A673 (cell line): ENCODE data around the gene ZFAND2A.

Experiments
- CTCF ChIP-seq: fragments of 300-800, 200-600 bp; sonication (generic); conservative IDR thresholded peaks from 2 replicates; pipeline ENCODE4 v1.5.1; 2017; ENCODE audit warnings: low read depth, mild to moderate bottlenecking, antibody characterized with exemption, low read length, moderate library complexity, mixed read lengths
- EZH2 ChIP-seq: fragments of 200-600 bp; sonication (generic); IDR thresholded peaks from 2 replicates; pipeline ENCODE4 v1.6.1; 2017; ENCODE audit warnings: borderline replicate concordance, low read depth, mild to moderate bottlenecking, mixed read lengths, antibody characterized with exemption, low read length; ENCODE audit not compliant: poor library complexity, severe bottlenecking

- TF ChIP-seq CTCF, result no peak
- TF ChIP-seq EZH2, result no peak
Measured at GRCh38 chr7:1151156-1151555, 8.8 kb downstream of the ZFAND2A start.
